Measurements from ENCODE around the gene KIF21B. TPM values are rescaled to one million over a fixed set of nuclear protein-coding genes. Genes with fewer than 3 reads are reported as not detected.

The KIF21B gene
- total and polyA plus RNA-seq, 2 experiments from 2014 or later, result 0.03 TPM; not detected in 1

GRCh38 chr1:201032408-201032807, 8.9 kb upstream of the KIF21B start:
- Histone ChIP-seq H3F3A (ENCODE audit: insufficient read depth) (no peaks in the 10 kb centered on the region), H3K79me2 (ENCODE audit: insufficient read depth) (no peaks in the 10 kb centered on the region), H3K4me1 (ENCODE audit: insufficient read depth) (no peaks in the 10 kb centered on the region), H3K27ac (no peak overlapping the region), H4K20me1 (ENCODE audit: insufficient read depth) (no peaks in the 10 kb centered on the region), H3K4me3 (no peak overlapping the region), H2AFZ (no peak overlapping the region), H3K27me3 (replicated peaks; ENCODE audit: insufficient read depth) (peaks cover 40% of the 10 kb centered on the region), H3K4me2 (ENCODE audit: unreplicated experiment) (no peak overlapping the region), H3K36me3 (ENCODE audit: low read depth) (no peaks in the 10 kb centered on the region), H3K9me3 (ENCODE audit: low read depth) (no peaks in the 10 kb centered on the region), H3K9me2 (ENCODE audit: insufficient read depth) (no peaks in the 10 kb centered on the region), H3K9ac (no peak overlapping the region)
- in situ Hi-C loops (cut with MboI), result no loop called here
- DNase-seq, result no peak
- WGBS, 2 experiments (ENCODE audit: low coverage in 1 of 2, low lambda C conversion rate in 2 of 2, missing lambda C conversion rate in 2 of 2), result 56% methylated on average over 1 of the region's 1 CpG
- TF ChIP-seq EZH2phosphoT487 (IDR thresholded peaks at IDR 0.05; ENCODE audit: insufficient read depth, low read depth) (no peak), EZH2 (IDR thresholded peaks at IDR 0.05; ENCODE audit: insufficient read depth, poor library complexity, severe bottlenecking) (no peak)

GRCh38 chr1:201028461-201028889, 5.0 kb upstream of the KIF21B start:
- Histone ChIP-seq H4K20me1 (ENCODE audit: insufficient read depth) (no peaks in the 10 kb centered on the region), H3K9ac (no peak overlapping the region), H3K4me1 (ENCODE audit: insufficient read depth) (peaks cover 5% of the 10 kb centered on the region; the same call in 1 of the 2 replicates), H3K9me3 (ENCODE audit: low read depth) (no peaks in the 10 kb centered on the region), H3K27me3 (replicated peaks; ENCODE audit: insufficient read depth) (peaks cover 14% of the 10 kb centered on the region), H3K79me2 (ENCODE audit: insufficient read depth) (no peaks in the 10 kb centered on the region), H3K27ac (no peak overlapping the region), H3K36me3 (ENCODE audit: low read depth) (no peaks in the 10 kb centered on the region), H3K4me3 (no peak overlapping the region), H2AFZ (no peak overlapping the region), H3K4me2 (ENCODE audit: unreplicated experiment) (no peak overlapping the region), H3F3A (ENCODE audit: insufficient read depth) (no peaks in the 10 kb centered on the region), H3K9me2 (ENCODE audit: insufficient read depth) (no peaks in the 10 kb centered on the region)
- no peak for DNase-seq
- 74 to 79% methylated on average over 7 of the region's 7 CpGs for WGBS, 2 experiments (ENCODE audit: low coverage in 1 of 2, low lambda C conversion rate in 2 of 2, missing lambda C conversion rate in 2 of 2)
- no peak for TF ChIP-seq EZH2 (IDR thresholded peaks at IDR 0.05; ENCODE audit: insufficient read depth, poor library complexity, severe bottlenecking)
- TF ChIP-seq EZH2phosphoT487 (IDR thresholded peaks at IDR 0.05; ENCODE audit: insufficient read depth, low read depth), result no peak
- in situ Hi-C loops (cut with MboI), result no loop called here

- TF ChIP-seq EZH2phosphoT487 (IDR thresholded peaks at IDR 0.05; ENCODE audit: insufficient read depth, low read depth) (no peak), EZH2 (IDR thresholded peaks at IDR 0.05; ENCODE audit: insufficient read depth, poor library complexity, severe bottlenecking) (no peak)
- DNase-seq, result no peak
- no peak overlapping the region for H3K27ac ChIP-seq
- 53 to 67% methylated on average over 3 of the region's 3 CpGs for WGBS, 2 experiments (ENCODE audit: low coverage in 1 of 2, low lambda C conversion rate in 2 of 2, missing lambda C conversion rate in 2 of 2)
- H3K79me2 ChIP-seq (ENCODE audit: insufficient read depth), result no peaks in the 10 kb centered on the region
- in situ Hi-C loops (cut with MboI), result no loop called here
- peaks cover 4% of the 10 kb centered on the region; the same call in 1 of the 2 replicates for H3K27me3 ChIP-seq (replicated peaks; ENCODE audit: insufficient read depth)
- no peak overlapping the region for H3K9ac ChIP-seq
- H3K9me2 ChIP-seq (ENCODE audit: insufficient read depth), result no peaks in the 10 kb centered on the region
- no peaks in the 10 kb centered on the region for H4K20me1 ChIP-seq (ENCODE audit: insufficient read depth)
- H2AFZ ChIP-seq, result no peak overlapping the region
- H3F3A ChIP-seq (ENCODE audit: insufficient read depth), result no peaks in the 10 kb centered on the region
- H3K4me3 ChIP-seq, result no peak overlapping the region
- H3K36me3 ChIP-seq (ENCODE audit: low read depth), result no peaks in the 10 kb centered on the region
- H3K9me3 ChIP-seq (ENCODE audit: low read depth), result no peaks in the 10 kb centered on the region
- H3K4me1 ChIP-seq (ENCODE audit: insufficient read depth), result peaks cover 5% of the 10 kb centered on the region; the same call in 1 of the 2 replicates
- H3K4me2 ChIP-seq (ENCODE audit: unreplicated experiment), result no peak overlapping the region
Measured at GRCh38 chr1:201026836-201027235, 3.3 kb upstream of the KIF21B start.

- Histone ChIP-seq H2AFZ (no peak overlapping the region), H3K79me2 (ENCODE audit: insufficient read depth) (no peaks in the 10 kb centered on the region), H3K27ac (no peak overlapping the region), H3K4me3 (no peak overlapping the region), H3F3A (ENCODE audit: insufficient read depth) (no peaks in the 10 kb centered on the region), H3K9ac (no peak overlapping the region), H3K4me1 (ENCODE audit: insufficient read depth) (peaks cover 5% of the 10 kb centered on the region; the same call in 1 of the 2 replicates), H3K9me2 (ENCODE audit: insufficient read depth) (no peaks in the 10 kb centered on the region), H3K36me3 (ENCODE audit: low read depth) (no peaks in the 10 kb centered on the region), H3K27me3 (replicated peaks; ENCODE audit: insufficient read depth) (peaks cover 4% of the 10 kb centered on the region; the same call in 1 of the 2 replicates), H3K9me3 (ENCODE audit: low read depth) (no peaks in the 10 kb centered on the region), H4K20me1 (ENCODE audit: insufficient read depth) (no peaks in the 10 kb centered on the region), H3K4me2 (ENCODE audit: unreplicated experiment) (no peak overlapping the region)
- no peak for DNase-seq
- WGBS, 2 experiments (ENCODE audit: low coverage in 1 of 2, low lambda C conversion rate in 2 of 2, missing lambda C conversion rate in 2 of 2), result 93 to 94% methylated on average over 3 of the region's 3 CpGs
- in situ Hi-C loops (cut with MboI), result no loop called here
- TF ChIP-seq EZH2 (IDR thresholded peaks at IDR 0.05; ENCODE audit: insufficient read depth, poor library complexity, severe bottlenecking), result no peak
- TF ChIP-seq EZH2phosphoT487 (IDR thresholded peaks at IDR 0.05; ENCODE audit: insufficient read depth, low read depth), result no peak
Measured at GRCh38 chr1:201026234-201026633, 2.7 kb upstream of the KIF21B start.

All from GM23248 (cell line).